Subcutaneous adipose tissue (tissue), 4 donors: ENCODE measurements around the gene SLC4A8. TPM values are rescaled to one million over a fixed set of nuclear protein-coding genes. Genes with fewer than 3 reads are reported as not detected.

ENCODE experiments used
- total RNA-seq, 4 donors: library from RNA; depleted of rRNA; stranded (reverse); fragments of >200 nt; gene quantifications; one replicate each; pipeline ENCODE4 v1.1.0, GENCODE V29; 2016
- TF ChIP-seq, protein P1 (sequence below): fragments of 450-650 bp; IDR thresholded peaks from one replicate; pipeline ENCODE4 v1.5.1; 2016; ENCODE audit warnings: low read depth, mild to moderate bottlenecking, control low read depth, antibody characterized with exemption, moderate library complexity

Gene SLC4A8
- total RNA-seq, 4 donors from 2014 or later, result 0.49 to 5.6 (median 1.7) TPM

DNA sequence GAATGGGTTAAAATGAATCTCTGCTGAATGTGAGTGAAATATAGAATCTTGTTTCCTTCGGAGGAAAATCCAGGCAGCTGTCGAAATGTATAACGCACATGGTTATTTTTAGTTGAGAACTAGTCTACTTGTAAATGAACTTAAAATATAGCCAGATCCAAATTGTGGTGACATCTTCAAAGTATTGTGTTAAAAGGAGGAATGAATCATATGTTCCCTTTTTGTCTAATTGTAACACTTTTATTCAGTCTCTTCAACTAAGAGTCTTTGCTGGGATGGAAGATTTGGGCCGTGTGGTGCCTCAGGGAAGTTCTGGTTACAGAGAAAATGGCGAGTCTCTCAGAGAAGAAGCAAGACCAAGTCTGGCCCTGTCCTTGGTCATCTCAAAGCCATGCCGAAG, 82.5 kb downstream of the SLC4A8 start:
- TF ChIP-seq, protein P1, sequence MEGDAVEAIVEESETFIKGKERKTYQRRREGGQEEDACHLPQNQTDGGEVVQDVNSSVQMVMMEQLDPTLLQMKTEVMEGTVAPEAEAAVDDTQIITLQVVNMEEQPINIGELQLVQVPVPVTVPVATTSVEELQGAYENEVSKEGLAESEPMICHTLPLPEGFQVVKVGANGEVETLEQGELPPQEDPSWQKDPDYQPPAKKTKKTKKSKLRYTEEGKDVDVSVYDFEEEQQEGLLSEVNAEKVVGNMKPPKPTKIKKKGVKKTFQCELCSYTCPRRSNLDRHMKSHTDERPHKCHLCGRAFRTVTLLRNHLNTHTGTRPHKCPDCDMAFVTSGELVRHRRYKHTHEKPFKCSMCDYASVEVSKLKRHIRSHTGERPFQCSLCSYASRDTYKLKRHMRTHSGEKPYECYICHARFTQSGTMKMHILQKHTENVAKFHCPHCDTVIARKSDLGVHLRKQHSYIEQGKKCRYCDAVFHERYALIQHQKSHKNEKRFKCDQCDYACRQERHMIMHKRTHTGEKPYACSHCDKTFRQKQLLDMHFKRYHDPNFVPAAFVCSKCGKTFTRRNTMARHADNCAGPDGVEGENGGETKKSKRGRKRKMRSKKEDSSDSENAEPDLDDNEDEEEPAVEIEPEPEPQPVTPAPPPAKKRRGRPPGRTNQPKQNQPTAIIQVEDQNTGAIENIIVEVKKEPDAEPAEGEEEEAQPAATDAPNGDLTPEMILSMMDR, result no peak

DNA sequence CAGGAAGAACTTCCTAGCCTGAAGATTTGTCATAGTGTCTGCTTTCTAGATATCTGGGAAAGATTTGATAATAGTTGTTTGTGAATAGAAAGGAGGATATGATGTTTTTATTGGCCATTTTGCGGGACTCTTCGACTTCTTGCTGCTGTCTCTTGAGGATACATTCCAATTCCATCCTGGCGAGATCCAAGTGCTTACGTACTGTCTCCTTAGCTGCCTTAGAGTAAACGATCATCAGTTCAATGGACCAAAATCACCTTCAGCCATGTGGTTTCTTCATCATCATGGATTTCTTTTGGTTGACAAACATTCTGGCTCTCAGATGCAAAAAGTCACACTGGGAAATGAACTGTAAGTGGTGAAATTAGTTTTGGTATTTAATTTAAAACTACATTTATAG, 83.7 kb downstream of the SLC4A8 start:
- TF ChIP-seq, protein P1, result no peak

DNA sequence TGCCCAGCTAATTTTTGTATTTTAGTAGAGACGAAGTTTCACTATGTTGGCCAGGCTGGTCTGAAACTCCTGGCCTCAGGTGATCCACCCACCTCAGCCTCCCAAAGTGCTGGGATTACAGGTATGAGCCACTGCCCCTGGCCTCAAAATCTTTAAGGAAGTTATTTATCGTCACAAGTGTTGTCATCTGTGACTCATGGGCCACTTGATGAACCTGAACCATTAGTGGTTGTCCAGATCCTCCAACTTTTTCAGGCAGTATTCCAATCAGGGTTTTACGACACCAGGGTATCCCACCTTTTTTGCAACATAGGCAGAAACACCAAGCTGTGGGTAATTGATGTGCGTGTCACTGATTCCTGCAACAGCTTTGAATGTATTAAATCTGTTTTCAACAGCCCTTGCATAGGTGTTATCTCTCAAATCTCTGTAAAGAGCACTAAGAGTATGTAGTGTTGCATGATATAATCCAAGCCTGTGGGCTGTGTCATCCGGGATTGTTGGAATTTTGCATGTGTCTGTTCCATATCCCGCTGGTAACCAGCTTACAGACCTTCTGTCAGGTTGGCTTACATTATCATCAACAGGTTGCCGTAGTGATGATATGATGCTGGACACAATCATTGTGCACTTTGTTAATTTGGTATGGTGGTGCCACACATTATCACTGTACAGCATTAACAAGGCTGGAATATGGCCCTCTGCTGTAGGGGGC, 87.1 kb downstream of the SLC4A8 start:
- TF ChIP-seq, protein P1, result no peak

DNA sequence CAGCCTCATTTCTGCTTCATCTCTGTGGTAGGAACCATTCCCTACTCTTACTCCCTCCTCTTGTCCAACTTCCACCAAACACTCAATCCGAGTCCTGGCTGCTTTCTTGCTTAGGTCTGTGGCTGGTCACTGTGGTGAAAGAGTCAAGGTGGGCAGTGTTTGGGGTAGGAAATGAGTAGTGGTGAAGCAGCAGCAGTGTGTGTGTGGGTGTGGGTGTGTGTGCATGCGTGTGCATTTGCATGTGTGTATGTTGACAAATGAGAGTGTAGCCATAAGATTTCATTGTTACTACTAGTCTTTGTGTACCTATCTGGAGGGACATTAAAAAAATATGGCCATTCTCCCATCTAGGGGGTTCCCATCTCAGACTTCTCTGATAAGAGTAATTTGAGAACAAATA, 87.8 kb downstream of the SLC4A8 start:
- TF ChIP-seq, protein P1, result no peak

DNA sequence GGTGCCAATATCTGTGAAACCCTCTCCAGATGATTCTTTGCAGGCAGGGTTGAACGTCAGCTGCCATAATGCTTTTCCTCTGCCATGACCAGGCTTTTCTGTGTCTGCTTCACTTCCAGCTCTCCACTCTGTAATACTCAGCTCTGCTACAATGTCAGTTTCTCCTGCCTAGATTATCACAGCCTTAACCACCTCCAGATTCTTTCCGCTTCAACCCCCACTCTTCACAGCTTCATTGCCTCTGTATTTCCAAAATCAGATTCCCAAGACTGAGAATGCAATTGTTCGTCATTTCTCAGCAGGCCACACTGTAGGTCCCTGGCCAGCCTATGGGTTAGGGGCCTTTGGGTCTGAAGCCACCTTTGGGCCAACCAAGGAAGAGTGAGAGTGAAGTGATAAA, 92.7 kb downstream of the SLC4A8 start:
- TF ChIP-seq, protein P1, result no peak

DNA sequence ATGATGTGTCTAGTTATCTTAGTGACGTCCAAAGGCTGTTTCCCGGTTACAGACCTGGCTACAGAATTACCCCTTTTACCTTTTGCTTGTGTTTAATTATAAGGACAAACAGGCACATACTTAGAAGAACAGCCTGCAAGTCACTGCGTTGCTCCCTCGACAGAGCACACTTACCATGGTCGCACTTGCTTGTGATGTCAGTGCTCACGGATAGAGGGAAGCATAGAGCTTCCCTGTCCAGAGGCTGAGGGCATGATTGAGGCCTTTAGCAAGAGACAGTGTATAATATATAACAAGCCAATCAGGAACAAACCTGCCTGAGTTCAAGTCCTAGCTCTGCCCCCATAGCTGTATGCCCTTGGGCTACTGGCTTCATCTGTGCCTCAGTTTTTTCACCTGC, 93.2 kb downstream of the SLC4A8 start:
- TF ChIP-seq, protein P1, result no peak

DNA sequence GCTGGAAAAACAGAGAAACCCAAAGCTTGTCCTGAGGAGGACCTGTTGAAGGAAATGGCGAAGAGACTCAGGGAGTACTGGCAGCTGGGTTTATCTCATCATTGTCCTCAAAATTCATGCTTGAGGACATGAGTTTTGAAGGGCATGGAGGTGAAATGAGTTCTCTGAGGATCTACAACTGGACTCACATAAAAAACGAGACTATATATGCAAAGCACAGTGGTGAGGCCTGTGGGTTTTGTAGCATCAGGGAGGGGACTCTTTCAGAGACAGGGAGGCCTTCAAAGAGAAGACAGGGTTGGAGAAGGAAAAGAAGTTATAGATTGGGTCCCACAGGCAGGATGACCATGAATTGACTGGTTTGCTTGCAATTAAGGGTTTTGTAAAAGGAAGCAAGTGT, 95.1 kb downstream of the SLC4A8 start:
- TF ChIP-seq, protein P1, result no peak
